ENCODE data around the gene CNIH3. TPM values are rescaled to one million over a fixed set of nuclear protein-coding genes. Genes with fewer than 3 reads are reported as not detected.

The CNIH3 gene
- total and polyA plus RNA-seq, 2 of the 4 experiments (the other 2 are of a cell fraction) = 2.0 to 2.9 TPM

GRCh38 chr1:224569276-224569675, 46.8 kb upstream of the CNIH3 start:
- Histone ChIP-seq H2BK5ac (ENCODE audit: low read depth, low read length, poor library complexity, severe bottlenecking) (no peak overlapping the region), H2BK20ac (ENCODE audit: low read depth, low read length) (no peak overlapping the region), H3K9me1 (ENCODE audit: insufficient read depth, low read length) (peaks cover 15% of the 10 kb centered on the region), H3K56ac (ENCODE audit: extremely low read depth, insufficient read depth, low read length) (no peak overlapping the region), H3K4me1 (ENCODE audit: control insufficient read depth, insufficient read depth, low read length) (peaks cover 17% of the 10 kb centered on the region), H3K79me1 (ENCODE audit: low read depth in 1 of 2, low read length in 2 of 2) (0 out of 4 replicates have a peak, but pooled peaks cover 0 to 5% of the 10 kb centered on the region in 2 experiments), H2BK120ac (ENCODE audit: low read depth, low read length) (no peak overlapping the region), H4K8ac (ENCODE audit: low read depth in 2 of 2, low read length in 2 of 2) (no peak overlapping the region), H3K9me3 (ENCODE audit: control insufficient read depth, insufficient read depth, low read length) (no peaks in the 10 kb centered on the region), H3K4ac (ENCODE audit: low read depth, low read length) (no peak overlapping the region), H2AK5ac (ENCODE audit: low read depth, low read length) (no peak overlapping the region), H3K18ac (ENCODE audit: low read depth, low read length) (no peak overlapping the region), H3K4me3 (ENCODE audit: insufficient read depth, low read depth, low read length) (no peak overlapping the region), H3K36me3 (ENCODE audit: control insufficient read depth, insufficient read depth, low read length) (no peaks in the 10 kb centered on the region), H4K5ac (ENCODE audit: low read depth, low read length) (no peak overlapping the region), H3K4me2 (ENCODE audit: low read depth, low read length) (no peak overlapping the region), H2AK9ac (replicated peaks; ENCODE audit: low read depth, low read length, poor library complexity) (no peak overlapping the region), H3K27ac (ENCODE audit: insufficient read depth, low read length) (no peak overlapping the region), H2AFZ (replicated peaks; ENCODE audit: low read length, poor library complexity) (no peak overlapping the region), H3K14ac (replicated peaks; ENCODE audit: low read depth, low read length) (no peak overlapping the region), H4K91ac (ENCODE audit: insufficient read depth, low read depth, low read length) (no peak overlapping the region), H3K27me3 (ENCODE audit: control insufficient read depth, insufficient read depth, low read length) (no peaks in the 10 kb centered on the region), H2BK15ac (ENCODE audit: low read depth, low read length) (no peak overlapping the region), H4K20me1 (ENCODE audit: insufficient read depth, low read length) (no peaks in the 10 kb centered on the region; the same call in 1 of the 2 replicates), H3K23ac (ENCODE audit: low read depth, low read length) (no peak overlapping the region), H3K9ac (ENCODE audit: low read depth, low read length) (no peak overlapping the region)
- ChIA-PET CTCF (no interaction called here), POLR2A (ENCODE audit: unreplicated experiment) (no interaction called here)
- dilution Hi-C loops (cut with HindIII; ENCODE audit: low sequenced_read_pairs, unreplicated experiment) = no loop called here
- intact Hi-C loops (cut with micrococcal nuclease) = no loop called here
- in situ Hi-C loops (cut with MboI; ENCODE audit: low sequenced_read_pairs) = no loop called here
- TF ChIP-seq SMC3 (IDR thresholded peaks at IDR 0.05; ENCODE audit: low read depth, low read length) (no peak), CEBPB (IDR thresholded peaks at IDR 0.05; ENCODE audit: low read depth, low read length) (no peak), CTCF (conservative IDR thresholded peaks at IDR 0.05; ENCODE audit: low read depth, low read length) (no peak), RCOR1 (IDR thresholded peaks at IDR 0.05; ENCODE audit: insufficient replicate concordance, low read length) (no peak), FOS (IDR thresholded peaks at IDR 0.05; ENCODE audit: low read depth, low read length) (no peak), MAFK (IDR thresholded peaks at IDR 0.05; ENCODE audit: low read depth, low read length) (no peak), MXI1 (IDR thresholded peaks at IDR 0.05; ENCODE audit: borderline replicate concordance, low read depth, low read length) (no peak), MAZ (IDR thresholded peaks at IDR 0.05; ENCODE audit: borderline replicate concordance, low read depth, low read length) (no peak), BHLHE40 (IDR thresholded peaks at IDR 0.05; ENCODE audit: low read depth, low read length) (no peak), POLR2A (IDR thresholded peaks at IDR 0.05; ENCODE audit: low read depth, low read length) (no peak), ELK1 (IDR thresholded peaks at IDR 0.05; ENCODE audit: borderline replicate concordance, low read depth, low read length) (no peak)
- no TSS peak for BruUV-seq (replicated peaks)
- DNase-seq (no peak), ATAC-seq (ENCODE audit: low read depth) (no peak)
- WGBS, 2 experiments (ENCODE audit: extremely low coverage in 2 of 2, insufficient read length in 1 of 2) = 100% methylated on average over 2 of the region's 6 CpGs; no CpG with 5 or more reads in 1 of the 2 experiments

All from IMR-90 (cell line).